ENCODE data around the gene DCXR. TPM values are rescaled to one million over a fixed set of nuclear protein-coding genes. Genes with fewer than 3 reads are reported as not detected.

The DCXR gene
- total RNA-seq, 1 experiment from 2014 or later: 140 TPM

DNA sequence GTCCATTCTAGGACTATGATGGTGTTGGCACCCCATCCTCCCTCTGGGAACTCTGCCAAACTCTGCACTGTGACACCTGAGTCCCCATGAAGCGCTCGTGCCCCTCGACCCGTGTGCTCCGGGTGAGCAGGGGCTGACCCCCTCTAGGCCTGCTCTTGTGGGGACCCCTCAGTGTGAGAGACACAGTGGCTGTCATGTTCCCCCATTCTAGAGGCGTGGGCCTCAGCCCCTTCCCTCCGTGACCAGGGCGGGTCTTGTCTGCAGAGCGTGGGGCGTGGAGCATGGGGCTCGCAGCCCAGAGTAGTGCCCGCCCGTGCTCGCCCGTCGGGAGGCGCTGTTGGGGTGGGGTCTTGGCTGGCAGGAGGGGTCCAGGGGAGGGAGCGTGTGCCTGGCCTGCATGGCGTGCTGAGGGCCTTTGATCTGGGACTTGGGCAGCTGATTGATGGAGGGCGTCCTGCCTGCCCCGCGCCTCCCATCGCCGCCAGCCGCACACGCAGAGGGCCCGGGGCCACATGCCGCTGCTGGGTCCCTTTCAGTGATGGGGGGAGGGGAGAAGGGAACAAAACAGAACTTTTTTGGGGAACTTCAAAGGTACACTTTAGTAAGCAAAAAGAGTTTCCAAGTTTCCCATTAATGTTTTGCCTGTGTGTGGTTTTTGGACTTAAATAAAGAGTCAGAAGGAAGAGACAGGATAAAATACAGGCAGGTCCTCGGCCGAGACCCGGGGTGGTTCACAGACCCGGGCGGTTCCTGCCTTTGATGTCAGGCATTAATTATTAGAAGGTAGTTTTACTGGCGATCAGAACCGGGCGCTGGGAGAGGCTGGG lies 37.3 kb downstream of the DCXR start:
- POLR2A ChIA-PET (ENCODE audit: low non-redundant PET): no interaction called here
- no TSS peak for BruUV-seq (replicated peaks)
- no peak for DNase-seq (ENCODE audit: low spot score)
- CTCF ChIA-PET: no interaction called here
- Histone ChIP-seq H3K9me3 (ENCODE audit: low read depth, low read length, poor library complexity, severe bottlenecking) (no peaks in the 10 kb centered on the region), H3K27me3 (replicated peaks; ENCODE audit: insufficient read depth, low read depth, low read length, poor library complexity) (no peaks in the 10 kb centered on the region), H3K36me3 (ENCODE audit: insufficient read depth, low read length, poor library complexity, severe bottlenecking) (no peaks in the 10 kb centered on the region), H3K4me3 (ENCODE audit: low read depth, low read length, poor library complexity, severe bottlenecking) (no peak overlapping the region), H3K27ac (ENCODE audit: low read depth, low read length, poor library complexity, severe bottlenecking) (no peak overlapping the region), H3K4me1 (ENCODE audit: insufficient read depth, low read length, poor library complexity, severe bottlenecking) (peaks cover 9% of the 10 kb centered on the region)
- intact Hi-C loops (cut with micrococcal nuclease; ENCODE audit: unreplicated experiment): no loop called here
- TF ChIP-seq, protein P1, sequence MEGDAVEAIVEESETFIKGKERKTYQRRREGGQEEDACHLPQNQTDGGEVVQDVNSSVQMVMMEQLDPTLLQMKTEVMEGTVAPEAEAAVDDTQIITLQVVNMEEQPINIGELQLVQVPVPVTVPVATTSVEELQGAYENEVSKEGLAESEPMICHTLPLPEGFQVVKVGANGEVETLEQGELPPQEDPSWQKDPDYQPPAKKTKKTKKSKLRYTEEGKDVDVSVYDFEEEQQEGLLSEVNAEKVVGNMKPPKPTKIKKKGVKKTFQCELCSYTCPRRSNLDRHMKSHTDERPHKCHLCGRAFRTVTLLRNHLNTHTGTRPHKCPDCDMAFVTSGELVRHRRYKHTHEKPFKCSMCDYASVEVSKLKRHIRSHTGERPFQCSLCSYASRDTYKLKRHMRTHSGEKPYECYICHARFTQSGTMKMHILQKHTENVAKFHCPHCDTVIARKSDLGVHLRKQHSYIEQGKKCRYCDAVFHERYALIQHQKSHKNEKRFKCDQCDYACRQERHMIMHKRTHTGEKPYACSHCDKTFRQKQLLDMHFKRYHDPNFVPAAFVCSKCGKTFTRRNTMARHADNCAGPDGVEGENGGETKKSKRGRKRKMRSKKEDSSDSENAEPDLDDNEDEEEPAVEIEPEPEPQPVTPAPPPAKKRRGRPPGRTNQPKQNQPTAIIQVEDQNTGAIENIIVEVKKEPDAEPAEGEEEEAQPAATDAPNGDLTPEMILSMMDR (conservative IDR thresholded peaks at IDR 0.05; ENCODE audit: low read depth, low read length): no peak
- no peak for TF ChIP-seq EZH2 (IDR thresholded peaks at IDR 0.05; ENCODE audit: borderline replicate concordance, low read depth, low read length, poor library complexity, severe bottlenecking)

DNA sequence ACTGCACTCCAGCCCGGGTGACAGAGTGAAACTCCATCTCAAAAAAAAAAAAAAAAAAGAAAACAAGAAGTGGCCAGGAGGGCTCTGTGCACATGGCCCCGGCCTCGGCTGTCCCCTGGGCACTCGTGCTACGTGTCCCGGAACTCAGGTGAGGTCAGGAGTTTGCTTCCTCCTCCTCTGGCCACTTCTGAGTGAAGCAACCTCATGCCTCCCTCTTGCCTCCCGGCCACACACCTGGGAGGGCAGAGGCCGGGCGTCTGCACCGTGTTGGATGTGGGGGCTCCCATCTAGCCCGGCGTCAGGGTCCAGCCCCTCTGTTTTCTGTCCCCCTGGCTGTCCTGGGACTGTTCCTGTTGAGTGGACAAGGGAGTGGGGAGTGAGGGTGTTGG lies 37.9 kb downstream of the DCXR start:
- intact Hi-C loops (cut with micrococcal nuclease; ENCODE audit: unreplicated experiment): no loop called here
- TF ChIP-seq, protein P1 (conservative IDR thresholded peaks at IDR 0.05; ENCODE audit: low read depth, low read length): no peak
- TF ChIP-seq EZH2 (IDR thresholded peaks at IDR 0.05; ENCODE audit: borderline replicate concordance, low read depth, low read length, poor library complexity, severe bottlenecking): no peak
- Histone ChIP-seq H3K27me3 (replicated peaks; ENCODE audit: insufficient read depth, low read depth, low read length, poor library complexity) (no peaks in the 10 kb centered on the region), H3K36me3 (ENCODE audit: insufficient read depth, low read length, poor library complexity, severe bottlenecking) (no peaks in the 10 kb centered on the region), H3K4me3 (ENCODE audit: low read depth, low read length, poor library complexity, severe bottlenecking) (no peak overlapping the region), H3K9me3 (ENCODE audit: low read depth, low read length, poor library complexity, severe bottlenecking) (no peaks in the 10 kb centered on the region), H3K27ac (ENCODE audit: low read depth, low read length, poor library complexity, severe bottlenecking) (no peak overlapping the region), H3K4me1 (ENCODE audit: insufficient read depth, low read length, poor library complexity, severe bottlenecking) (peaks cover 9% of the 10 kb centered on the region)
- BruUV-seq (replicated peaks): no TSS peak
- CTCF ChIA-PET: no interaction called here
- POLR2A ChIA-PET (ENCODE audit: low non-redundant PET): no interaction called here
- DNase-seq (ENCODE audit: low spot score): no peak

DNA sequence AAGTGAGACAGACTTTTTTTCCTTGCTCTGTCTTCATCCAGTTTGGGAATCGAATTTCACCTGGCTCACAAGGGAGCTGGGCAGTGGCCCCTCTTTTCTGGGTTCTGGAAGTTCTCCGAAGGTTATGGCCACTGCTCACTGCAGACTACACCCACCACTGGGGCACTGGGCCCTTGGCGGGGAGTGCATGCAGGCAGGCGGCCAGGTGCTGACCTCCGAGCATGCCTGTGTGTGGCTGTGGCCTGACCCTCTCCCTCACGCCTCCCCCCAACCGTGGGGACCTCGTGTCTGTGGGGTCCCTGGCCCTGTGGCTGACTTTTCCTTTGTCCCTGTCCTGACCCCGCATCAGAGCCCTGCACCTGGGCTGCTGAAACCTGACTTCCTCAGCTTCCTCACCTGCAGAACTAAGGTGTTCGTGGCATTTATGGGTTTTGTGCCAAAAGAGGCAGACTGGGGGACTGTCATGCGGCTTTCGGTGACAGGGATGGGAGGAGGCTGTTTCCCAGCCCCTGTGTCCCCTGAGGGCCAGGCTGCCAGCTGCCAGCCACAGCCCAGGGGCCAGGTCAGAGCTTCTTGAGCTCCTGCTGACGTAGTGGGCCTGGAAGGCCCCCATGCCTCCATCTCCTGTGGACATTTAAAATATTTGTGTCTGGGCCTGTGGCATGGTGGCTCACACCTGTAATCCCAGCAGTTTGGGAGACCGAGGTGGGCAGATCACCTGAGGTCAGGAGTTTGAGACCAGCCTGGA lies 38.6 kb downstream of the DCXR start:
- intact Hi-C loops (cut with micrococcal nuclease; ENCODE audit: unreplicated experiment): no loop called here
- no TSS peak for BruUV-seq (replicated peaks)
- no peaks in the 10 kb centered on the region for H3K9me3 ChIP-seq (ENCODE audit: low read depth, low read length, poor library complexity, severe bottlenecking)
- H3K36me3 ChIP-seq (ENCODE audit: insufficient read depth, low read length, poor library complexity, severe bottlenecking): no peaks in the 10 kb centered on the region
- CTCF ChIA-PET: no interaction called here
- no peak overlapping the region for H3K27ac ChIP-seq (ENCODE audit: low read depth, low read length, poor library complexity, severe bottlenecking)
- H3K27me3 ChIP-seq (replicated peaks; ENCODE audit: insufficient read depth, low read depth, low read length, poor library complexity): no peaks in the 10 kb centered on the region
- peaks cover 6% of the 10 kb centered on the region for H3K4me1 ChIP-seq (ENCODE audit: insufficient read depth, low read length, poor library complexity, severe bottlenecking)
- no peak overlapping the region for H3K4me3 ChIP-seq (ENCODE audit: low read depth, low read length, poor library complexity, severe bottlenecking)
- no peak for DNase-seq (ENCODE audit: low spot score)
- no peak for TF ChIP-seq EZH2 (IDR thresholded peaks at IDR 0.05; ENCODE audit: borderline replicate concordance, low read depth, low read length, poor library complexity, severe bottlenecking)
- TF ChIP-seq, protein P1 (conservative IDR thresholded peaks at IDR 0.05; ENCODE audit: low read depth, low read length): no peak
- POLR2A ChIA-PET (ENCODE audit: low non-redundant PET): no interaction called here

Data from A673 (cell line).